HepG2 (cell line): ENCODE measurements around the gene NKD1. TPM values are rescaled to one million over a fixed set of nuclear protein-coding genes. Genes with fewer than 3 reads are reported as not detected.
A peak's percentile ranks its signal among the peaks of the same experiment; 100 is the strongest.

ENCODE experiments used
- CHD4 ChIP-seq: fragments of 200-600 bp; sonication (generic); IDR thresholded peaks from 2 replicates; pipeline ENCODE4 v1.7.0; 2017; ENCODE audit warnings: mild to moderate bottlenecking, low read length, borderline replicate concordance
- KDM1A ChIP-seq: IDR thresholded peaks from 2 replicates; pipeline ENCODE4 v1.6.1; 2016; ENCODE audit warnings: missing compliant biosample characterization
- LCORL ChIP-seq, 2 experiments: fragments of 450-650 bp in 1 of 2; sonication (generic) in 1 of 2; formaldehyde crosslinking in 1 of 2; IDR thresholded peaks; 2 replicates each; pipeline versions ENCODE4 v1.5.0 to v1.6.1; 2017 to 2020; ENCODE audit warnings: antibody characterized with exemption in 1 of 2, missing genetic modification reagents in 1 of 2
- PAWR ChIP-seq: sonication (generic); formaldehyde crosslinking; IDR thresholded peaks from 2 replicates; pipeline ENCODE4 v1.4.0; 2020; ENCODE audit warnings: missing genetic modification reagents, mild to moderate bottlenecking, borderline replicate concordance
- RBM22 ChIP-seq: fragments of 200-400 bp; formaldehyde crosslinking; optimal IDR thresholded peaks from 2 replicates; pipeline ENCODE3; 2017; ENCODE audit warnings: mild to moderate bottlenecking, low read length, moderate library complexity
- SYNCRIP ChIP-seq: fragments of 200-400 bp; formaldehyde crosslinking; IDR thresholded peaks from 2 replicates; pipeline ENCODE4 v1.6.1; 2018; ENCODE audit warnings: mild to moderate bottlenecking, low read depth, low read length; ENCODE audit not compliant: insufficient read depth
- ZMYM3 ChIP-seq: sonication (generic); formaldehyde crosslinking; IDR thresholded peaks from 2 replicates; pipeline ENCODE4 v1.5.1; 2020; ENCODE audit warnings: mild to moderate bottlenecking, missing genetic modification reagents
- ZNF256 ChIP-seq: sonication (generic); formaldehyde crosslinking; conservative IDR thresholded peaks from 2 replicates; pipeline ENCODE4 v1.4.0; 2020; ENCODE audit warnings: missing genetic modification reagents
- ZNF367 ChIP-seq: sonication (generic); formaldehyde crosslinking; IDR thresholded peaks from 2 replicates; pipeline ENCODE4 v1.4.0; 2020; ENCODE audit warnings: missing genetic modification reagents, borderline replicate concordance
- ZNF552 ChIP-seq: sonication (generic); formaldehyde crosslinking; IDR thresholded peaks from 2 replicates; pipeline ENCODE4 v1.9.0; 2022; ENCODE audit warnings: missing genetic modification reagents, mild to moderate bottlenecking, borderline replicate concordance
- ZNF556 ChIP-seq: sonication (generic); formaldehyde crosslinking; IDR thresholded peaks from 2 replicates; pipeline ENCODE4 v1.4.0; 2020; ENCODE audit warnings: mild to moderate bottlenecking, missing genetic modification reagents, borderline replicate concordance
- polyA plus RNA-seq, 8 experiments: library from polyadenylated mRNA; depleted of rRNA in 3 of 8; stranded (reverse) in 7 of 8; unstranded in 1 of 8; fragments of >200 nt; fragmentation: Illumina TruSeq in 4 of 8; extraction: Trizol in 4 of 8; gene quantifications; 2 replicates each; pipeline versions ENCODE4 v1.2.1 to v1.2.3, GENCODE V29; 2011 to 2016; ENCODE audit warnings: low read depth in 4 of 8, missing spikeins in 1 of 8, mixed read lengths in 1 of 8; ENCODE audit not compliant: insufficient read depth in 1 of 8
- total RNA-seq, 5 experiments: library from RNA; depleted of rRNA; stranded (reverse); fragments of >200 nt; fragmentation: Illumina TruSeq; extraction: Trizol; gene quantifications; 2 replicates each; pipeline ENCODE4 v1.2.3, GENCODE V29; 2016; ENCODE audit warnings: low read depth in 1 of 5
- TF ChIP-seq, protein P1 (sequence below): sonication (generic); formaldehyde crosslinking; IDR thresholded peaks from 2 replicates; pipeline ENCODE4 v1.4.0; 2020; ENCODE audit warnings: mild to moderate bottlenecking, low read depth, missing genetic modification reagents
- TF ChIP-seq, protein P2 (sequence below): sonication (generic); formaldehyde crosslinking; IDR thresholded peaks from 2 replicates; pipeline ENCODE4 v1.4.0; 2020; ENCODE audit warnings: mild to moderate bottlenecking, missing genetic modification reagents, borderline replicate concordance

Gene NKD1
- total and polyA plus RNA-seq, 2 of the 13 experiments (the other 11 are each of a cell fraction or from before 2014, with no cell fraction given), result 70.4 to 121 TPM

DNA sequence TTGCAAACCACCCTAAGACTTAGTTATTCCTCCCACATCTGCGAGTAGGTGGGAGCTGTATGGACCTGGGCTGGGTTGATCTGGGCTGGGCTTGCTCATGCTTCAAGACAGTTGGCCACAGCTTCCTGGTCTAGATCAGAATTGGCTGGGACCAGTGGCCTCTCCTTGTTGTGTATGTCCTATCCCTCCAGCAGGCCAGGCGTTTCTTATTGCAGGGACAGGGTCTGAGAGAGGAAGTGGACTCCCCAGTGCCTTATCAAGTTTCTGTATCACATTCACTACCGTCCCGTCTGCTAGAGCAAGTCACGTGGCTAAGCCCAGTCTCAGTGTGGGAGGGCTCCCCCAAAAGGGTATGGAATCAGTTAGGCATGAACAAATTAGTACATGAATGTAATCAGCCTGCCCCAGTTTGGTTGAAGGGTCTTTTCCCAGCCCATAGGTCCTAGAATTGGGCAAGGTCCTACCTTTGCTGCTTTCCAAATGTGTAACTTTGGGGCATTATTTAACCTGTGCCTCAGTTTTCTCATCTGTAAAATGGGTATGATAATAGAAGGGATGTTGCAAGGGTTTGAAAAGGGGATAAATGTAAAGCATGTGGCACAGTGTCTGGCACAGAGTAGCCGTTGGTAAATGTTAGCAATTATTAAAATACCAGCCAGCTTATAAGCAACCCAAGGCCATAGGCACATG lies 36.0 kb downstream of the NKD1 start (continued):
- no peak for TF ChIP-seq ZNF367 (CRISPR knock-in tag)
- TF ChIP-seq LCORL (IDR thresholded peaks at IDR 0.05), result no peak
- TF ChIP-seq LCORL (CRISPR knock-in tag; IDR thresholded peaks at IDR 0.05), result no peak
- peak; percentile 93; the same call in 1 of the 2 replicates for TF ChIP-seq CHD4
- TF ChIP-seq RBM22, result peak; percentile 81
- 0 out of 2 replicates have a peak, but pooled peaks have one; percentile 29 for TF ChIP-seq ZNF556 (CRISPR knock-in tag)
- no peak for TF ChIP-seq SYNCRIP
- TF ChIP-seq, protein P1, sequence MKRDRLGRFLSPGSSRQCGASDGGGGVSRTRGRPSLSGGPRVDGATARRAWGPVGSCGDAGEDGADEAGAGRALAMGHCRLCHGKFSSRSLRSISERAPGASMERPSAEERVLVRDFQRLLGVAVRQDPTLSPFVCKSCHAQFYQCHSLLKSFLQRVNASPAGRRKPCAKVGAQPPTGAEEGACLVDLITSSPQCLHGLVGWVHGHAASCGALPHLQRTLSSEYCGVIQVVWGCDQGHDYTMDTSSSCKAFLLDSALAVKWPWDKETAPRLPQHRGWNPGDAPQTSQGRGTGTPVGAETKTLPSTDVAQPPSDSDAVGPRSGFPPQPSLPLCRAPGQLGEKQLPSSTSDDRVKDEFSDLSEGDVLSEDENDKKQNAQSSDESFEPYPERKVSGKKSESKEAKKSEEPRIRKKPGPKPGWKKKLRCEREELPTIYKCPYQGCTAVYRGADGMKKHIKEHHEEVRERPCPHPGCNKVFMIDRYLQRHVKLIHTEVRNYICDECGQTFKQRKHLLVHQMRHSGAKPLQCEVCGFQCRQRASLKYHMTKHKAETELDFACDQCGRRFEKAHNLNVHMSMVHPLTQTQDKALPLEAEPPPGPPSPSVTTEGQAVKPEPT, result 0 out of 2 replicates have a peak, but pooled peaks have one; percentile 39
- TF ChIP-seq KDM1A, result peak; percentile 52; the same call in 1 of the 2 replicates
- 0 out of 2 replicates have a peak, but pooled peaks have one; percentile 35 for TF ChIP-seq PAWR (CRISPR knock-in tag)
- 0 out of 2 replicates have a peak, but pooled peaks have one; percentile 27 for TF ChIP-seq ZNF552 (CRISPR knock-in tag)
- TF ChIP-seq, protein P2, sequence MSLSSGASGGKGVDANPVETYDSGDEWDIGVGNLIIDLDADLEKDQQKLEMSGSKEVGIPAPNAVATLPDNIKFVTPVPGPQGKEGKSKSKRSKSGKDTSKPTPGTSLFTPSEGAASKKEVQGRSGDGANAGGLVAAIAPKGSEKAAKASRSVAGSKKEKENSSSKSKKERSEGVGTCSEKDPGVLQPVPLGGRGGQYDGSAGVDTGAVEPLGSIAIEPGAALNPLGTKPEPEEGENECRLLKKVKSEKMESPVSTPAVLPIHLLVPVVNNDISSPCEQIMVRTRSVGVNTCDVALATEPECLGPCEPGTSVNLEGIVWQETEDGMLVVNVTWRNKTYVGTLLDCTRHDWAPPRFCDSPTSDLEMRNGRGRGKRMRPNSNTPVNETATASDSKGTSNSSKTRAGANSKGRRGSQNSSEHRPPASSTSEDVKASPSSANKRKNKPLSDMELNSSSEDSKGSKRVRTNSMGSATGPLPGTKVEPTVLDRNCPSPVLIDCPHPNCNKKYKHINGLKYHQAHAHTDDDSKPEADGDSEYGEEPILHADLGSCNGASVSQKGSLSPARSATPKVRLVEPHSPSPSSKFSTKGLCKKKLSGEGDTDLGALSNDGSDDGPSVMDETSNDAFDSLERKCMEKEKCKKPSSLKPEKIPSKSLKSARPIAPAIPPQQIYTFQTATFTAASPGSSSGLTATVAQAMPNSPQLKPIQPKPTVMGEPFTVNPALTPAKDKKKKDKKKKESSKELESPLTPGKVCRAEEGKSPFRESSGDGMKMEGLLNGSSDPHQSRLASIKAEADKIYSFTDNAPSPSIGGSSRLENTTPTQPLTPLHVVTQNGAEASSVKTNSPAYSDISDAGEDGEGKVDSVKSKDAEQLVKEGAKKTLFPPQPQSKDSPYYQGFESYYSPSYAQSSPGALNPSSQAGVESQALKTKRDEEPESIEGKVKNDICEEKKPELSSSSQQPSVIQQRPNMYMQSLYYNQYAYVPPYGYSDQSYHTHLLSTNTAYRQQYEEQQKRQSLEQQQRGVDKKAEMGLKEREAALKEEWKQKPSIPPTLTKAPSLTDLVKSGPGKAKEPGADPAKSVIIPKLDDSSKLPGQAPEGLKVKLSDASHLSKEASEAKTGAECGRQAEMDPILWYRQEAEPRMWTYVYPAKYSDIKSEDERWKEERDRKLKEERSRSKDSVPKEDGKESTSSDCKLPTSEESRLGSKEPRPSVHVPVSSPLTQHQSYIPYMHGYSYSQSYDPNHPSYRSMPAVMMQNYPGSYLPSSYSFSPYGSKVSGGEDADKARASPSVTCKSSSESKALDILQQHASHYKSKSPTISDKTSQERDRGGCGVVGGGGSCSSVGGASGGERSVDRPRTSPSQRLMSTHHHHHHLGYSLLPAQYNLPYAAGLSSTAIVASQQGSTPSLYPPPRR (CRISPR knock-in tag), result 0 out of 2 replicates have a peak, but pooled peaks have one; percentile 23
- TF ChIP-seq ZNF256, result no peak
- peak; percentile 82 for TF ChIP-seq ZMYM3 (CRISPR knock-in tag)
